Vagina (tissue), 2 donors: ENCODE measurements around the gene GPR171. TPM values are rescaled to one million over a fixed set of nuclear protein-coding genes. Genes with fewer than 3 reads are reported as not detected.

ENCODE experiments used
- DNase-seq, 2 donors: peaks; one replicate each; pipeline ENCODE4 v3.0.0-alpha.2; 2017; ENCODE audit errors: extremely low spot score in 2 of 2
- H3K27ac ChIP-seq: fragments of 200-600 bp; sonication (generic); one replicate; pipeline ENCODE4 v1.5.1; 2019
- H3K27me3 ChIP-seq: fragments of 200-600 bp; sonication (generic); one replicate; pipeline ENCODE4 v1.5.1; 2019
- H3K36me3 ChIP-seq, 2 donors: fragments of 200-600 bp; sonication (generic); one replicate each; pipeline ENCODE4 v1.5.1; 2017 to 2019
- H3K4me1 ChIP-seq: fragments of 200-600 bp; sonication (generic); one replicate; pipeline ENCODE4 v1.5.1; 2019
- H3K4me3 ChIP-seq, 2 donors: fragments of 200-600 bp; sonication (generic); 1 replicate in 1 of 2; 2 replicates in 1 of 2; pipeline ENCODE4 v1.5.1; 2016 to 2019
- H3K9me3 ChIP-seq: fragments of 200-600 bp; sonication (generic); one replicate; pipeline ENCODE4 v1.5.1; 2019
- POLR2A ChIP-seq, 2 donors: fragments of 450-650 bp; IDR thresholded peaks; one replicate each; pipeline ENCODE4 v1.6.1; 2017; ENCODE audit warnings: antibody characterized with exemption in 2 of 2, mild to moderate bottlenecking in 2 of 2, moderate library complexity in 2 of 2
- POLR2AphosphoS5 ChIP-seq, 2 donors: sonication (generic); formaldehyde crosslinking; IDR thresholded peaks; one replicate each; pipeline ENCODE4 v1.9.0; 2017; ENCODE audit warnings: antibody characterized with exemption in 2 of 2, mild to moderate bottlenecking in 2 of 2, low read depth in 1 of 2; ENCODE audit not compliant: insufficient read depth in 1 of 2
- intact Hi-C: fragments of 100-400 bp; cut with DNase I; formaldehyde crosslinking; loops from one replicate; pipeline ENCODE4 v1.15.1; 2023
- total RNA-seq: library from RNA; depleted of rRNA; stranded (reverse); fragments of >200 nt; gene quantifications from one replicate; pipeline ENCODE4 v1.2.3, GENCODE V29; 2016
- TF ChIP-seq, protein P1 (sequence below), 3 experiments: fragments of 450-650 bp in 2 of 3; fragments of 200-600 bp in 1 of 3; sonication (generic) in 1 of 3; IDR thresholded peaks; one replicate each; pipeline ENCODE4 v1.5.1; 2017 to 2019; ENCODE audit warnings: antibody characterized with exemption in 3 of 3, mild to moderate bottlenecking in 2 of 3, moderate library complexity in 2 of 3

Gene GPR171
- total RNA-seq, 1 donor from 2014 or later, result 5.4 TPM

DNA sequence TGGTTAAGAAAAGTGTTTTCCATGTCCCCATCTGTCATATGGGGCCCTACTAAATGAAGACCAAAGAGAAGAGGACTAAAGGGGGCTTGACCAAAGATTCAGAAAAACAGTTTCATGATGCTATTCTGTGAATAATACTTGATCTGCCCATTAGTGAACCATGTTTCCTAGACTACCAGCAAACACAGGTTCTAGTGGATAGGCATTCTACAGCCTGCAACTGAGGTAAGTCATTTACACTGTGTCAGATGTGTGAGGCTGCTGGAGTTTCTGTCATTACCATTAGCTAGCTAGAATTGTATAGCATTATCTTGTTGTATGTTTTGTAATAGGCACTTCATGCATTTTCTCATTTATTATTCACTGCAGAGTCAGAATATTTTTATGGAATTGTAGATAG, 6.6 kb downstream of the GPR171 start:
- Histone ChIP-seq H3K4me1 (no peaks in the 10 kb centered on the region), H3K4me3 (no peak overlapping the region), H3K36me3 (no peaks in the 10 kb centered on the region), H3K9me3 (no peaks in the 10 kb centered on the region), H3K27me3 (no peaks in the 10 kb centered on the region), H3K27ac (no peak overlapping the region)
- DNase-seq, result no peak
- no peak for TF ChIP-seq POLR2A (IDR thresholded peaks at IDR 0.05)
- TF ChIP-seq POLR2AphosphoS5 (IDR thresholded peaks at IDR 0.05; ENCODE audit: insufficient read depth in 1 of 2, low read depth in 1 of 2), result no peak
- TF ChIP-seq, protein P1, sequence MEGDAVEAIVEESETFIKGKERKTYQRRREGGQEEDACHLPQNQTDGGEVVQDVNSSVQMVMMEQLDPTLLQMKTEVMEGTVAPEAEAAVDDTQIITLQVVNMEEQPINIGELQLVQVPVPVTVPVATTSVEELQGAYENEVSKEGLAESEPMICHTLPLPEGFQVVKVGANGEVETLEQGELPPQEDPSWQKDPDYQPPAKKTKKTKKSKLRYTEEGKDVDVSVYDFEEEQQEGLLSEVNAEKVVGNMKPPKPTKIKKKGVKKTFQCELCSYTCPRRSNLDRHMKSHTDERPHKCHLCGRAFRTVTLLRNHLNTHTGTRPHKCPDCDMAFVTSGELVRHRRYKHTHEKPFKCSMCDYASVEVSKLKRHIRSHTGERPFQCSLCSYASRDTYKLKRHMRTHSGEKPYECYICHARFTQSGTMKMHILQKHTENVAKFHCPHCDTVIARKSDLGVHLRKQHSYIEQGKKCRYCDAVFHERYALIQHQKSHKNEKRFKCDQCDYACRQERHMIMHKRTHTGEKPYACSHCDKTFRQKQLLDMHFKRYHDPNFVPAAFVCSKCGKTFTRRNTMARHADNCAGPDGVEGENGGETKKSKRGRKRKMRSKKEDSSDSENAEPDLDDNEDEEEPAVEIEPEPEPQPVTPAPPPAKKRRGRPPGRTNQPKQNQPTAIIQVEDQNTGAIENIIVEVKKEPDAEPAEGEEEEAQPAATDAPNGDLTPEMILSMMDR (IDR thresholded peaks at IDR 0.05), result no peak
- intact Hi-C loops, result no loop called here

DNA sequence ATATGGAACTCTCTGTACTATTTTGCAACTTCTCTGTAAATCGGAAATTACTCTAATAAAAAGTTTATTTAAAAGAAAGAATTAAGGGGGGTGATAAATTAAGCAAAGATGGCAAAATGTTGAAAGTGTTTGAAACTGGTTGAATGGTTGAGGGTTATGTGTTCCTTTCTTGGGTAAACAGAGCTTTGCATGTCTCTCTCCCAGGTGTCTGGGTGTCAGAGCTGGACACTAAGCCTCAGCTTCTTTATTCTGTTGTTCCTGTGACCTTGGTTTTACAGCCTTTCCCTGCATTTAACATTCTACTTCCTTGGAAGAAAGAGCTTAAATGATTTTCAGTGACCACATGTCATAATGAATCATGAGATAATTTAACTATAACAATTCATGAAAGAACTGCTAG, 7.2 kb downstream of the GPR171 start:
- no peak for DNase-seq
- intact Hi-C loops, result no loop called here
- no peaks in the 10 kb centered on the region for H3K27me3 ChIP-seq
- no peaks in the 10 kb centered on the region for H3K4me1 ChIP-seq
- H3K9me3 ChIP-seq, result no peaks in the 10 kb centered on the region
- H3K36me3 ChIP-seq, result no peaks in the 10 kb centered on the region
- TF ChIP-seq, protein P1 (IDR thresholded peaks at IDR 0.05), result no peak
- H3K4me3 ChIP-seq, result no peak overlapping the region
- no peak overlapping the region for H3K27ac ChIP-seq

DNA sequence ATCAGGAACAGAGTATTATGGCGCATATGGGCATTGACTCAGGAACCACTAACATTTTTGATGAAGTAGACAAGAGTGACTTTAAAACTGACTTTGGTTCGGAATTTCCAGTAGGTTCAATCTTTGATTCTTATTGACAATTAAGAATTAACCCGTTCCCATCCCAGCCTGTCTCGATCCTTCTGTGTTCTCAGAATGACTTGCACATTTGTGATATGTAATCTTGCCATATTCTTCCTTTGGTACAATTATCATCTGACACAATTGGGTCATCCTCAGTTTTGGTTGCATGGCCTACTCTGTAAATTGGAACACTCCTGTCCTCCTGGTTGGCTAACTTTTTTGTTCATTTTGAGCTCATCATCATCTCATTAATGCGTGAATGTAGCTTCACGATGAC, 10.5 kb downstream of the GPR171 start:
- no peak for DNase-seq
- intact Hi-C loops, result no loop called here
- H3K9me3 ChIP-seq, result no peaks in the 10 kb centered on the region
- no peak overlapping the region for H3K27ac ChIP-seq
- no peaks in the 10 kb centered on the region for H3K4me1 ChIP-seq
- TF ChIP-seq POLR2A (IDR thresholded peaks at IDR 0.05) (no peak), POLR2AphosphoS5 (IDR thresholded peaks at IDR 0.05; ENCODE audit: insufficient read depth in 1 of 2, low read depth in 1 of 2) (no peak)
- TF ChIP-seq, protein P1 (IDR thresholded peaks at IDR 0.05), result no peak
- H3K27me3 ChIP-seq, result no peaks in the 10 kb centered on the region
- H3K4me3 ChIP-seq, result no peak overlapping the region
- H3K36me3 ChIP-seq, result no peaks in the 10 kb centered on the region

DNA sequence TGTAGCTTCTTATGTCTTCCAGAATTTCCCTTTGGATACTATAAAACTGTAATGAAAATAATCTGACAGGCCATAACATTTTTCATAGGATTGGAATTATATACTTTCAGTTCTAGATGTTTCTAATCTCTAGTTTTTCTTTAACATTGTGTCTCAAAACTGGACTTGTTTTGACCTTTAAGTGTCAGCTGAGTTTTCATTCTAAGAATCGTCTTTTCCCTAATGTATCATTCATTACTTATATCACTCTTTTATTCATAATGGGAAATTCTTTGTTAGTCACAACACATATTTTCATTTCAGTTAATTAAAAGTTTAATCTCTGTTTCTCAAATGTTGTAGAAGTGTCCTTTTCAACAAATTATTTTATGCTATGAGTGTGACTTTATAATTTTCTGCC, 11.9 kb downstream of the GPR171 start:
- H3K36me3 ChIP-seq, result no peaks in the 10 kb centered on the region
- no peaks in the 10 kb centered on the region for H3K27me3 ChIP-seq
- no peak for TF ChIP-seq POLR2AphosphoS5 (IDR thresholded peaks at IDR 0.05; ENCODE audit: insufficient read depth in 1 of 2, low read depth in 1 of 2)
- TF ChIP-seq, protein P1 (IDR thresholded peaks at IDR 0.05), result no peak
- no peak for TF ChIP-seq POLR2A (IDR thresholded peaks at IDR 0.05)
- H3K9me3 ChIP-seq, result no peaks in the 10 kb centered on the region
- no peak for DNase-seq
- H3K27ac ChIP-seq, result no peak overlapping the region
- H3K4me1 ChIP-seq, result no peaks in the 10 kb centered on the region
- H3K4me3 ChIP-seq, result no peak overlapping the region
- intact Hi-C loops, result no loop called here

DNA sequence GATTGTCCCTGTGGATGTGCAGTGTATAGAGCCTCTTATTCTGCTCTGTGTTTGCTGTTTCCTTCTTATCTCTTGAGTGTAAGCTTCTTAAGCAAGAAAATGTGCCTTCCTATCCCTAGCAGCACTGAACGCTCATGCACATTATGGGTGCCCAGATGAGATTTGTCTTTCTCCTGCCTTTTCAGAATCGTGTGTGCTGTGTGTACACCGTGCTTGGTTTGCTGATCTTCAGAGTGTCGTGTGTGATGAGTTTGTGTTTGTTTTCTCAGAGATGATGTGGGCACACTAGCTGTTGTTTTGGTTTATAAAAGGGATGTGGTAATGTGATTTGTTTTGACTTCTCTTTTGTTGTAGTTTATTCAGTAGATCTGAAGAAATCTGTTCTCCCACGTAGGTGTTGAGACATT, 19.7 kb downstream of the GPR171 start:
- H3K4me1 ChIP-seq, result no peaks in the 10 kb centered on the region
- H3K27ac ChIP-seq, result no peak overlapping the region
- no peak overlapping the region for H3K4me3 ChIP-seq
- TF ChIP-seq, protein P1 (IDR thresholded peaks at IDR 0.05), result no peak
- TF ChIP-seq POLR2A (IDR thresholded peaks at IDR 0.05) (no peak), POLR2AphosphoS5 (IDR thresholded peaks at IDR 0.05; ENCODE audit: insufficient read depth in 1 of 2, low read depth in 1 of 2) (no peak)
- no peak for DNase-seq
- no peaks in the 10 kb centered on the region for H3K36me3 ChIP-seq
- H3K9me3 ChIP-seq, result no peaks in the 10 kb centered on the region
- intact Hi-C loops, result no loop called here
- H3K27me3 ChIP-seq, result no peaks in the 10 kb centered on the region
